IMR-90 (cell line): ENCODE data around the gene LY6G5C.

Source experiments
- BHLHE40 ChIP-seq: fragments of 150-350 bp; IDR thresholded peaks from 2 replicates; pipeline ENCODE4 v1.6.1; 2016; ENCODE audit warnings: mild to moderate bottlenecking, low read depth, low read length
- CEBPB ChIP-seq: IDR thresholded peaks from 2 replicates; pipeline ENCODE4 v1.6.1; 2012; ENCODE audit warnings: low read depth, low read length, improper control_type of control experiment
- MAFK ChIP-seq: IDR thresholded peaks from 2 replicates; pipeline ENCODE4 v1.6.1; 2012; ENCODE audit warnings: low read depth, low read length, improper control_type of control experiment
- MAZ ChIP-seq: IDR thresholded peaks from 2 replicates; pipeline ENCODE4 v1.6.1; 2012; ENCODE audit warnings: low read depth, mild to moderate bottlenecking, low read length, improper control_type of control experiment, moderate library complexity, borderline replicate concordance
- POLR2A ChIP-seq: IDR thresholded peaks from 2 replicates; pipeline ENCODE4 v1.6.1; 2012; ENCODE audit warnings: mild to moderate bottlenecking, low read depth, low read length
- RAD21 ChIP-seq: IDR thresholded peaks from 2 replicates; pipeline ENCODE4 v1.6.1; 2012; ENCODE audit warnings: low read length, improper control_type of control experiment
- TF ChIP-seq, protein P1 (sequence below): conservative IDR thresholded peaks from 2 replicates; pipeline ENCODE4 v1.5.1; 2012; ENCODE audit warnings: mild to moderate bottlenecking, low read depth, low read length, improper control_type of control experiment

DNA sequence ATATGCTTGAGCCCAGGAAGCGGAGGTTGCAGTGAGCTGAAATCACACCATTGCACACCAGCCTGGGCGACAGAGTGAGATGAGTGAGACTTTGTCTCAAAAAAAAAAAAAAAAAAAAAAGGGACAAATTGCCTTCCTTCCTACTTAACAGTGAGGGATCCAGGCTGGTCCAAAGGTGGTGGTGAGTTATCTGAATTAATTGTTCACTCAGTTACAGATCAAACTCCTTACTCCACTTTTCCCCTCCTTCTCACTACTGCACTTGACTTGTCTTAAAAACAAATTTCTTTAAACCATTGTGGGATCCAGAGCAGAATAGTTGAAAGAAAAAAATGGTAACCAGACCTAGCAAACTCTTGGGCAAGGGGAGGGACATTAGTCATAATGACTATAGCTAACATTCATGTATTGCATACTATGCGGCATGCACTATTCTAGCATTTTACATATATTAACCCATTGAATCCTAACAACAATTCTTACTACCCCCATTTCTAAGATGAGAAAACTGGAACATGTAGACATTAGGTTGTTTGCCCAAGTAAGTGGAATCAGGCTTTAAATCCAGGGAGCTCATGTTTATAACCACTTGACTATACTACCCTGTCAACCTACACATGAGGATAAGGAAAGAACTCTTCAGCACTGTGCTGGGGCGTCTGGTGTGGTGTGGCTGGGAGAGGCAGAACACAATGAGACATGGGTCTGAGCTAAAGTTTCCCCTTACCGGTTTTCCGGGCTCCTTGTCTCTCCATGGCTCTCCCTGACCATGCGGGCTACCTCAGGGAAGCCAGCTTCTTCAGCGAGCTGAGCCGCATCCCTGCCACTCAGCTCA is 17.5 kb downstream of the LY6G5C start:
- TF ChIP-seq MAFK (no peak), BHLHE40 (no peak), MAZ (no peak), POLR2A (no peak), CEBPB (peak; percentile 92), RAD21 (no peak)
- TF ChIP-seq, protein P1, sequence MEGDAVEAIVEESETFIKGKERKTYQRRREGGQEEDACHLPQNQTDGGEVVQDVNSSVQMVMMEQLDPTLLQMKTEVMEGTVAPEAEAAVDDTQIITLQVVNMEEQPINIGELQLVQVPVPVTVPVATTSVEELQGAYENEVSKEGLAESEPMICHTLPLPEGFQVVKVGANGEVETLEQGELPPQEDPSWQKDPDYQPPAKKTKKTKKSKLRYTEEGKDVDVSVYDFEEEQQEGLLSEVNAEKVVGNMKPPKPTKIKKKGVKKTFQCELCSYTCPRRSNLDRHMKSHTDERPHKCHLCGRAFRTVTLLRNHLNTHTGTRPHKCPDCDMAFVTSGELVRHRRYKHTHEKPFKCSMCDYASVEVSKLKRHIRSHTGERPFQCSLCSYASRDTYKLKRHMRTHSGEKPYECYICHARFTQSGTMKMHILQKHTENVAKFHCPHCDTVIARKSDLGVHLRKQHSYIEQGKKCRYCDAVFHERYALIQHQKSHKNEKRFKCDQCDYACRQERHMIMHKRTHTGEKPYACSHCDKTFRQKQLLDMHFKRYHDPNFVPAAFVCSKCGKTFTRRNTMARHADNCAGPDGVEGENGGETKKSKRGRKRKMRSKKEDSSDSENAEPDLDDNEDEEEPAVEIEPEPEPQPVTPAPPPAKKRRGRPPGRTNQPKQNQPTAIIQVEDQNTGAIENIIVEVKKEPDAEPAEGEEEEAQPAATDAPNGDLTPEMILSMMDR, result no peak
